Measurements from ENCODE around the gene LRG1.
"Not testable (repeated sequence)": the region's sequence is repeated elsewhere in the genome, so short reads cannot be mapped to it uniquely, and the experiment has no call there.

Gene LRG1

DNA sequence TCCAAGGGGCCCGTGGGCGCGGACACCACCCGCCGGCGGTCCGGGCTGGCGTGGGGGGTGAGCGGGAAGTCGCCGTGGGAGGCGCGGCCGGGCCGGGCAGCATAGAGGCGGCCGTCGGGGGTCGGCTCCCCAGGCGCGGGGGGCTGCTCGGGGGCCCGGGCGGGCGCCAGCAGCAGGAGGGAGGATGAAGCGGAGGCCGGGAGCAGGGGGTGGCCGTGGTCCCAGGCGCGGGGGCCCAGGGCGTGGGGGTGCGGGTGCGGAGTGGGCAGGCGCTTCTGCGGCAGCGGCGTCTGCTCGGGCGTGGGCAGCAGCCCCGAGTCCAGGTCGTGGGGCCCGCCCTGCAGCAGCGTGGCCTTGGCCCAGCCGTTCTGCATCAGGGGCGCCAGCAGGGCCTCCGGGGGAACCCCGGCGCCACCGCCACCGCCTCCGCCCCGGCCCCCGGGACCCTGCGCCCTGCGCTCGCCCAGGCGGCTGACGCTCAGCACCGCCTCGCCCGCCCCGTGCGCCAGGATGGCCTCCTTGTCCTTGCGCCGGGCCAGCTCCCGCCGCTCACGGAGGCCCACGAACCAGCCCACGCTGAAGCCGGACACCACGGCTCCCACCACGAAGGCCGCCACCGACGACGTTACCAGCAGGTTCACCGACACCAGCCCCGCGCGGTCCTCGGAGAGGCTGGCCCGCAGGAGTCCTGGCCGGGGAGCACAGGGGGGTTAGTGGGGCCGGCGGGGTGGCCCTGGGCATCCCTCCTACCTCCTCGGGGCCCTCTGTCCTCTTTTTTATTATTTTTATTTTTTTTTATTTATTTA lies 4.2 kb upstream of the LRG1 start:
- Histone ChIP-seq H3K4me1 (ENCODE audit: control insufficient read depth, insufficient read depth, low read length) (no peaks in the 10 kb centered on the region), H3K4me3 (ENCODE audit: low read depth, low read length) (no peak overlapping the region), H3K36me3 (ENCODE audit: control insufficient read depth in 2 of 2, insufficient read depth in 1 of 2, low read length in 2 of 2) (no peaks in the 10 kb centered on the region), H3K9me3 (ENCODE audit: control insufficient read depth, insufficient read depth, low read depth, low read length) (no peaks in the 10 kb centered on the region), H3K27ac (ENCODE audit: extremely low read depth, low read depth, low read length) (no peak overlapping the region)
- no peak for TF ChIP-seq MZF1 (tag by site-specific recombination; IDR thresholded peaks at IDR 0.05; ENCODE audit: borderline replicate concordance)
- no peak for TF ChIP-seq ZNF391 (tag by site-specific recombination; IDR thresholded peaks at IDR 0.05; ENCODE audit: borderline replicate concordance, low read depth)
- ChIA-PET CTCF (interaction anchor here (0.6 to 1.8 kb wide), 3 partner anchors 17 to 24 kb away, joined by 3 to 6 read pairs (median 5); no protein-coding TSS in a partner anchor), POLR2A (no interaction called here)

DNA sequence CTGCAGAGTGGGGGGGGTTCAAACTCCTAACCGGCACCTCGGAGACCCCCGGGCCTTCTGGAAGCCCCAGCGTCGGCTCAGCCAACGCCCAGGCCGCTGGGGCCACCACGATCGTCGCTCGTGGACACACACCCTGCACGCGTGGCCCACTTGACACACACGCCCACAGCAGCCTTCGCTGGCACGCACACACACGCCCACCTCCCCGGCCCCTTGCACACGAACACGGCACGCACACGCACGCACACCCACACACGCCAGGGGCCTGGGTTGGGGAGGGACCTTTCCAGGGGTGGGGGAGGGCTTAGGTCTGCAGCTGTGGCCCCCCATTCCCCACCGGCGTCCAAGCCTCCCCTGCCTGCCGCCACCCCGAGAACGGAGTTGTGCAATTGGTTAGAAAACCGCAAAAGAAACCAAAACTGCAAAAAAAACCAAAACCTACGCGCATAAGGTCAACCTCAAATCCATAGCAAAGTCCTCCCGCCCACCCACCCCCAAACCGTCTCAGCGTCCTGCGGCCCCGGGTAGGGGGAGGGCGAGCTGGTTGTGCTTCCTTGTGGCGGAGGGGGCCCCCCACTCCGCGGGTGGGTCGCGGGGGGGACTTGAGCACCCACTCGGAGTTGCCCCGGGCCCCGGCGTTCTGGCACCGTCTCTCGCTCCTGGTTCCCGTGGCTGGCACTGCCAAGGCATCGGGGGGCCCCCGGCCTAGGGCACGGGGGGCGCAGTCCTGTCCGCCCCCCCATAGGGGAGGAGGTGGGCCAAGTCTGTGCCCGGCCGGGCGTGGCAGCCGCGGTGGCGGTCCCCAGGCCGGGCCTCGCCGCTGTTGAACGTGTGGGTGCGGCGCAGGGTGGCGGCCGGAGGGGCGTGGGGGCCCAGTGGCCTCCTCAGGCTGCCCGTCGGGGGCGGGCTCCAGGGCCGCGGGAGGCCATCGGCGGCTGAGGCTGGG lies 3.3 kb upstream of the LRG1 start:
- no peak overlapping the region for H3K4me3 ChIP-seq (ENCODE audit: low read depth, low read length)
- H3K4me1 ChIP-seq (ENCODE audit: control insufficient read depth, insufficient read depth, low read length), result no peaks in the 10 kb centered on the region
- CTCF ChIA-PET, result no interaction called here
- peak; percentile 85 for TF ChIP-seq ZFHX2 (tag by site-specific recombination; conservative IDR thresholded peaks at IDR 0.05)
- TF ChIP-seq EGR2 (tag by site-specific recombination; IDR thresholded peaks at IDR 0.05; ENCODE audit: low read depth), result peak; percentile 68; the same call in 1 of the 2 replicates
- TF ChIP-seq ZBTB7A (tag by site-specific recombination; IDR thresholded peaks at IDR 0.05; ENCODE audit: low read depth), result no peak
- H3K27ac ChIP-seq (ENCODE audit: extremely low read depth, low read depth, low read length), result no peak overlapping the region
- no peaks in the 10 kb centered on the region for H3K36me3 ChIP-seq (ENCODE audit: control insufficient read depth in 2 of 2, insufficient read depth in 1 of 2, low read length in 2 of 2)
- POLR2A ChIA-PET, result no interaction called here
- H3K9me3 ChIP-seq (ENCODE audit: control insufficient read depth, insufficient read depth, low read depth, low read length), result no peaks in the 10 kb centered on the region

DNA sequence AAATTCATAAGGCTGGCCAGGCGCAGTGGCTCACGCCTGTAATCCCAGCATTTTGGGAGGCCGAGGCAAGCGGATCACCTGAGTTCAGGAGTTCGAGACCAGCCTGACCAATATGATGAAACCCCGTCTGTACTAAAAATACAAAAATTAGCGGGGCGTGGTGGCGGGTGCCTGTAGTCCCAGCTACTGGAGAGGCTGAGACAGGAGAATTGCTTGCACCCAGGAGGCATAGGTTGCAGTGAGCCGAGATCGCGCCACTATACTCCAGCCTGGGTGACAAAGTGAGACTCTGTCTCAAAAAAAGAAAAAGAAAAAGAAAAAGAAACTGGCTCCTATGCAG lies 1.9 kb upstream of the LRG1 start:
- POLR2A ChIA-PET; H3K4me3 ChIP-seq (ENCODE audit: low read depth, low read length); H3K36me3 ChIP-seq (ENCODE audit: control insufficient read depth in 2 of 2, insufficient read depth in 1 of 2, low read length in 2 of 2); H3K9me3 ChIP-seq (ENCODE audit: control insufficient read depth, insufficient read depth, low read depth, low read length); H3K4me1 ChIP-seq (ENCODE audit: control insufficient read depth, insufficient read depth, low read length); H3K27ac ChIP-seq (ENCODE audit: extremely low read depth, low read depth, low read length): not testable (repeated sequence)
- CTCF ChIA-PET, result interaction anchor here (0.7 to 1.3 kb wide), 4 partner anchors 16 to 94 kb away, joined by 3 to 5 read pairs (median 3); no protein-coding TSS in a partner anchor

DNA sequence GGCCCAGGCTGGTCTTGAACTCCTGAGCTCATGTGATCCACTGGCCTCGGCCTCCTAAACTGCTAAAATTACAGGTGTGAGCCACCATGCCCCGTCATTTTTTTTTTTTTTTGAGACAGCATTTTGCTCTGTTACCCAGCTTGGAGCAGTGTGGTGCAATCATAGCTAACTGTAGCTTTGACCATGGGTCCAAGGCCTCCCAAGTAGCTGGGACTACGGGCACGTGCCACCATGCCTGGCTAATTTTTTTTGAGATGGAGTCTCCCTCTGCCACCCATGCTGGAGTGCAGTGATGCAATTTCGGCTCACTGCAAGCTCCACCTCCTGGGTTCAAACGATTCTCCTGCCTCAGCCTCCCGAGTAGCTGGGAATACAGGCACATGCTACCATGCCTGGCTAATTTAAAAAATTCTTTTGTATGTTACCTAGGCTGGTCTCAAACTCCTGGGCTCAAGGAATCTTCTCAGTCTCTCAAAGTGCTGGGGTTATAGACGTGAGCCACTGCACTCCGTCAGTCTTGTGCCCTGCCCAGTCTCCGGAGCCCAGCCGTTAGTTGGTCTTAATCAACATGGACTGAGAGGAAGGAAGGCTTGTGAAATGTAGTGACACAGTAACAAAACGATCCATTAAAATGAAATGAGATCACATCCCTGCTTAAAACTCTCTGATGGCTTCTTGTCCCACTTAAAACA lies 1.4 kb upstream of the LRG1 start:
- H3K4me1 ChIP-seq (ENCODE audit: control insufficient read depth, insufficient read depth, low read length), result no peaks in the 10 kb centered on the region
- no peaks in the 10 kb centered on the region for H3K9me3 ChIP-seq (ENCODE audit: control insufficient read depth, insufficient read depth, low read depth, low read length)
- no peaks in the 10 kb centered on the region for H3K36me3 ChIP-seq (ENCODE audit: control insufficient read depth in 2 of 2, insufficient read depth in 1 of 2, low read length in 2 of 2)
- H3K4me3 ChIP-seq (ENCODE audit: low read depth, low read length), result no peak overlapping the region
- no peak overlapping the region for H3K27ac ChIP-seq (ENCODE audit: extremely low read depth, low read depth, low read length)
- ChIA-PET POLR2A (interaction anchor here (0.6 kb wide), 1 partner anchor 15 kb away, joined by 3 read pairs; no protein-coding TSS in a partner anchor), CTCF (interaction anchor here (0.8 to 5.1 kb wide), 6 partner anchors 13 to 95 kb away, joined by 3 to 34 read pairs (median 4); no protein-coding TSS in a partner anchor)
- TF ChIP-seq OSR2 (tag by site-specific recombination; IDR thresholded peaks at IDR 0.05), result no peak
- TF ChIP-seq YY2 (tag by site-specific recombination; IDR thresholded peaks at IDR 0.05), result no peak
- TF ChIP-seq, protein P1, sequence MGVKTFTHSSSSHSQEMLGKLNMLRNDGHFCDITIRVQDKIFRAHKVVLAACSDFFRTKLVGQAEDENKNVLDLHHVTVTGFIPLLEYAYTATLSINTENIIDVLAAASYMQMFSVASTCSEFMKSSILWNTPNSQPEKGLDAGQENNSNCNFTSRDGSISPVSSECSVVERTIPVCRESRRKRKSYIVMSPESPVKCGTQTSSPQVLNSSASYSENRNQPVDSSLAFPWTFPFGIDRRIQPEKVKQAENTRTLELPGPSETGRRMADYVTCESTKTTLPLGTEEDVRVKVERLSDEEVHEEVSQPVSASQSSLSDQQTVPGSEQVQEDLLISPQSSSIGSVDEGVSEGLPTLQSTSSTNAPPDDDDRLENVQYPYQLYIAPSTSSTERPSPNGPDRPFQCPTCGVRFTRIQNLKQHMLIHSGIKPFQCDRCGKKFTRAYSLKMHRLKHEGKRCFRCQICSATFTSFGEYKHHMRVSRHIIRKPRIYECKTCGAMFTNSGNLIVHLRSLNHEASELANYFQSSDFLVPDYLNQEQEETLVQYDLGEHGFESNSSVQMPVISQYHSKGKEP (tag by site-specific recombination; IDR thresholded peaks at IDR 0.05), result no peak
- no peak for TF ChIP-seq ZNF133 (tag by site-specific recombination; IDR thresholded peaks at IDR 0.05)
- TF ChIP-seq ZBTB21 (tag by site-specific recombination; IDR thresholded peaks at IDR 0.05), result no peak
- no peak for TF ChIP-seq ZNF202 (tag by site-specific recombination; IDR thresholded peaks at IDR 0.05; ENCODE audit: borderline replicate concordance)
- no peak for TF ChIP-seq ZNF211 (tag by site-specific recombination; IDR thresholded peaks at IDR 0.05; ENCODE audit: low read depth)
- TF ChIP-seq ZFP69B (tag by site-specific recombination; IDR thresholded peaks at IDR 0.05), result no peak
- TF ChIP-seq FEZF1 (tag by site-specific recombination; IDR thresholded peaks at IDR 0.05), result no peak
- no peak for TF ChIP-seq ZNF146 (tag by site-specific recombination; IDR thresholded peaks at IDR 0.05)
- TF ChIP-seq ZNF24 (tag by site-specific recombination; IDR thresholded peaks at IDR 0.05), result no peak
- no peak for TF ChIP-seq ZNF10 (tag by site-specific recombination; IDR thresholded peaks at IDR 0.05)
- TF ChIP-seq ZNF184 (tag by site-specific recombination; IDR thresholded peaks at IDR 0.05), result no peak
- TF ChIP-seq ZNF544 (tag by site-specific recombination; IDR thresholded peaks at IDR 0.05), result no peak
- TF ChIP-seq, protein P2, sequence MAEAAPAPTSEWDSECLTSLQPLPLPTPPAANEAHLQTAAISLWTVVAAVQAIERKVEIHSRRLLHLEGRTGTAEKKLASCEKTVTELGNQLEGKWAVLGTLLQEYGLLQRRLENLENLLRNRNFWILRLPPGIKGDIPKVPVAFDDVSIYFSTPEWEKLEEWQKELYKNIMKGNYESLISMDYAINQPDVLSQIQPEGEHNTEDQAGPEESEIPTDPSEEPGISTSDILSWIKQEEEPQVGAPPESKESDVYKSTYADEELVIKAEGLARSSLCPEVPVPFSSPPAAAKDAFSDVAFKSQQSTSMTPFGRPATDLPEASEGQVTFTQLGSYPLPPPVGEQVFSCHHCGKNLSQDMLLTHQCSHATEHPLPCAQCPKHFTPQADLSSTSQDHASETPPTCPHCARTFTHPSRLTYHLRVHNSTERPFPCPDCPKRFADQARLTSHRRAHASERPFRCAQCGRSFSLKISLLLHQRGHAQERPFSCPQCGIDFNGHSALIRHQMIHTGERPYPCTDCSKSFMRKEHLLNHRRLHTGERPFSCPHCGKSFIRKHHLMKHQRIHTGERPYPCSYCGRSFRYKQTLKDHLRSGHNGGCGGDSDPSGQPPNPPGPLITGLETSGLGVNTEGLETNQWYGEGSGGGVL (tag by site-specific recombination; IDR thresholded peaks at IDR 0.05), result no peak
- TF ChIP-seq ZNF707 (tag by site-specific recombination; IDR thresholded peaks at IDR 0.05), result no peak
- no peak for TF ChIP-seq ZNF747 (tag by site-specific recombination; IDR thresholded peaks at IDR 0.05)
- no peak for TF ChIP-seq ZNF501 (tag by site-specific recombination; IDR thresholded peaks at IDR 0.05)
